Kidney epithelial cell (primary cell): ENCODE measurements around the gene PLB1. TPM values are rescaled to one million over a fixed set of nuclear protein-coding genes. Genes with fewer than 3 reads are reported as not detected.

Source experiments
- DNase-seq: peaks from one replicate; pipeline ENCODE4 v3.0.0-alpha.2; 2010; ENCODE audit warnings: low read depth
- H3K27me3 ChIP-seq: 2 replicates; pipeline ENCODE4 v1.6.0; 2011; ENCODE audit warnings: low read length; ENCODE audit not compliant: control insufficient read depth, insufficient read depth
- H3K36me3 ChIP-seq: 2 replicates; pipeline ENCODE4 v1.5.1; 2011; ENCODE audit warnings: low read length; ENCODE audit not compliant: control insufficient read depth, insufficient read depth
- H3K4me3 ChIP-seq: 2 replicates; pipeline ENCODE4 v1.5.1; 2011; ENCODE audit warnings: low read depth, mild to moderate bottlenecking, control low read depth, low read length
- CTCF ChIP-seq: IDR thresholded peaks from 2 replicates; pipeline ENCODE4 v1.5.1; 2011; ENCODE audit warnings: mild to moderate bottlenecking, moderate library complexity, low read length, control low read depth, inconsistent platforms; ENCODE audit not compliant: insufficient read depth, poor library complexity, severe bottlenecking
- total RNA-seq: library from RNA; depleted of rRNA; stranded (reverse); fragments of >200 nt; gene quantifications from 2 replicates; pipeline ENCODE4 v1.2.3, GENCODE V29; 2015

PLB1 gene
- total RNA-seq, 1 donor from 2014 or later, result 0.25 TPM

- Histone ChIP-seq H3K27me3 (no peaks in the 10 kb centered on the region), H3K36me3 (no peaks in the 10 kb centered on the region), H3K4me3 (no peak overlapping the region)
- no peak for DNase-seq
- TF ChIP-seq CTCF, result no peak
Observed at GRCh38 chr2:28453396-28453795, 42.5 kb upstream of the PLB1 start.

- Histone ChIP-seq H3K27me3 (no peaks in the 10 kb centered on the region), H3K36me3 (no peaks in the 10 kb centered on the region), H3K4me3 (no peak overlapping the region)
- DNase-seq, result no peak
- no peak for TF ChIP-seq CTCF
Observed at GRCh38 chr2:28454016-28454930, 41.6 kb upstream of the PLB1 start.

- H3K27me3 ChIP-seq, result no peaks in the 10 kb centered on the region
- TF ChIP-seq CTCF, result no peak
- DNase-seq, result no peak
- no peaks in the 10 kb centered on the region for H3K36me3 ChIP-seq
- no peak overlapping the region for H3K4me3 ChIP-seq
Observed at GRCh38 chr2:28457237-28457636, 38.6 kb upstream of the PLB1 start.

- TF ChIP-seq CTCF, result no peak
- no peak for DNase-seq
Observed at GRCh38 chr2:28461056-28461455, 34.8 kb upstream of the PLB1 start.

GRCh38 chr2:28462122-28462521 is 33.7 kb upstream of the PLB1 start:
- no peak for TF ChIP-seq CTCF
- H3K27me3 ChIP-seq, result no peaks in the 10 kb centered on the region
- DNase-seq, result no peak
- H3K36me3 ChIP-seq, result peaks cover 2% of the 10 kb centered on the region
- H3K4me3 ChIP-seq, result no peak overlapping the region

More at GRCh38 chr2:28461056-28461455, 34.8 kb upstream of the PLB1 start:
- H3K36me3 ChIP-seq, result peaks cover 2% of the 10 kb centered on the region
- H3K4me3 ChIP-seq, result no peak overlapping the region
- H3K27me3 ChIP-seq, result no peaks in the 10 kb centered on the region
